Fibroblast of upper back skin (primary cell): ENCODE data around the gene FHDC1.

ENCODE experiments used
- DNase-seq: peaks from one replicate; pipeline ENCODE4 v3.0.0-alpha.2; 2013

Gene FHDC1

GRCh38 chr4:153013202-153013977 is 77.3 kb downstream of the FHDC1 start:
- no peak for DNase-seq

- DNase-seq = no peak
These were observed 78.3 kb downstream of the FHDC1 start for GRCh38 chr4:153014460-153014859.

- DNase-seq = no peak
These were observed 80.5 kb downstream of the FHDC1 start for GRCh38 chr4:153016592-153016991.

- DNase-seq = no peak
These were observed 81.9 kb downstream of the FHDC1 start for GRCh38 chr4:153018031-153018430.

- no peak for DNase-seq
These were observed 82.6 kb downstream of the FHDC1 start for GRCh38 chr4:153018684-153019083.

GRCh38 chr4:153019906-153020305 is 83.8 kb downstream of the FHDC1 start:
- no peak for DNase-seq

DNA sequence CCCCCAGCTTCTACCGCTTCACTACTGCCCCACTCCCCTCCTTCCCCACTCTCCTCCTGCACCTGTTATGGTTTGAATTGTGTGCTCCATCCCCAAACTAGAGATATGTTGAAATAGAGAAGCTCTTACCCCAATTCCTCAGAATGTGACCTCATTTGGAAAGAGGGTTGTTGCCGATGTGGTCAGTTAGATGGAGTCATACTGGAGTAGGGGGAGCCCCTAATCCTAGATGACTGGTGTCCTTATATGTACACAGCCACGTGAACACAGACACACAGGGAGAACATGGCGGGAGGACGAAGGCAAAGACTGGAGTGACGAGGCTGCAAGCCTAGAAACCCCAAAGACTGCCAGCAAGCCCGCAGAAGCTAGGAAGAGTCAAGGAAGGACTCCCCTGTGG is 84.3 kb downstream of the FHDC1 start:
- no peak for DNase-seq

GRCh38 chr4:153021276-153021675 is 85.2 kb downstream of the FHDC1 start:
- no peak for DNase-seq

DNA sequence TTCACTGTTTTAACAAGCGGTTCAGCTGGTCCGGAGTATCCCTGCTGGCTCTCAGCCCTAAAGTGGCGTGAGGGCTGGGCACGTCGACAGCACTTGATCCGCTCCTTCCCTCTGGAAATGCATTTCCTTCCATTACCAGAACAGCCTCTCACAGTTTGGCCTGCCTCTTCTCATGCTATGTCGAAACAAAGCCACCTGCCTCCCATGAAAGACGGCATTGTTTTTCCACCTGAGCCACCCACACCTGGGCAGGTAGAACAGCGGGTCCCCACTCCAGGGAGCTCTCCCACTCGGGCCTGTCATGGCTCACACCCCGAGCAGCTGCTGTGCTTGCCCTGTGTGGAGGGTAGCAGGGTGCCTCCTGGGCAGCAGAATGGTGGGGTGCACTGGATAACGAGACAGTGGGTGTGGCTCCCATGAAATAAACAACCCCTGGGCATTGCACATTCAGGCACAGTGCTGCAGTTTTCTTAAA is 86.2 kb downstream of the FHDC1 start:
- DNase-seq = no peak

DNA sequence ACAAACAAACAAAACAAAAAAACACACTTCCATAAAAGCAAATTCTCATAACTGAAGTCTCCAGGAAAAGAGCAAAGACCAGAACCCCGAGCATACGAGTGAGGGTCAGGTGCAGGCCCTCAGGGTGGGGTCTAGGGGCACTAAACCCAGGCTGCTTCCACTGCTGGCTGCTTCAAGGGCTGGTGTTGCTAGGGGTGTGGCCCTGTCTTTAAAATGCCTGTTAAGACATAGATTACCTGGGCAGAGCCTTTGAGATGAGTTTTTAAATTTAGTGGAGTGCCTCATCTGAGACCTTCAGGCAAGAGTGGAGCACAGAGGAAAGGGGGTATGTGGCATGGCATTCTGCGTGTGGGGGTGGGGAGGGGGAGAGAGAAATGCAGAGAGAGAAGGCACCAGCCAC is 87.0 kb downstream of the FHDC1 start:
- no peak for DNase-seq

GRCh38 chr4:153023692-153024394 is 87.7 kb downstream of the FHDC1 start:
- no peak for DNase-seq

- no peak for DNase-seq
These were observed 88.3 kb downstream of the FHDC1 start for GRCh38 chr4:153024466-153024865.

DNA sequence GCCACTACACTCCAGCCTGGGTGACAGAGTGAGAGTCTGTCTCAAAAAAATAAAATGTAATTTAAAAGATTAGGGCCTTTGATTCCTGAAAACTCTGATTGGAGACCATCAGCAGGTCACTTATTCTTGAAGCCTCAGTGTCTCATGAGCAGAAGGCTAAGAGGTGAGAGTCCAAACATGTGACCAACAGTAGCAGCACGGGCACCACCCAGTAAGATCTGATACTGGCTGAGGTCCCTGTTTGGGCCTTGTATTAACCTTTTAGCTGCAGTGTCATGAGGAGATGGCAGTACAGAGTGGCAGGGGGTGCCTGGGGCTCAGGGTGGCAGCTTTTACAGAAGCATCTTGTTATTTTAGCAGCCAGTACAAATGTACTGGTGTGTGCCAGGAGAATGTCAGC is 89.3 kb downstream of the FHDC1 start:
- no peak for DNase-seq

DNA sequence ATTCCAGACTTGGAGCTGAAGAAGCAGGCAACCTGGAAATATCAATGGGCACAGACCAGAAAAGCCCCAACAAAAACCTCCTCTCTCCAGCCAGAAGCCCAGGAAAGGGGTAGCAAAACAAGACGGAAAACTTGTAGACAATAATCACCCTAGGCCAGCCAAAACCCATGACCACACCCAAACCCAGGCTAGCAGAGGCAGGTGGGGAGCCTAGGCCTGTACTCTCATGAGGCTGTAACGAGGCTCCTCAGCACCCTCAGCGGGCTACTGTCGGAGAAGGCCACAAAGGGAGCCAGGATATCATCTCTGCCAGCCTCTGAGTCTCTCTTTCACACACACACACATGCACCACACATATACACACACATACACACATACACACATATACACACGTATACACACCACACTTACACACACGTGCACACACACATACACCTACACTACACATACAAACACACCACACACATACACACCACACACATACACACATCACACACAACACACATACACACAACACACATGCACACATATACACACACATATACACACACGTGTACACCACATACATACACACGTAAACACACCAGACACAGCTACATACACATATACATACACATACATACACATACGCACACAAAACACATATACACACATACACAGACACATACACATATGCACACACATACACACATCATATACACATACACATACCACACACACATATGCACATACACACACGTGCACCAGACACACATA is 90.6 kb downstream of the FHDC1 start:
- DNase-seq = no peak

GRCh38 chr4:153027866-153028265 is 91.7 kb downstream of the FHDC1 start:
- DNase-seq = no peak

DNA sequence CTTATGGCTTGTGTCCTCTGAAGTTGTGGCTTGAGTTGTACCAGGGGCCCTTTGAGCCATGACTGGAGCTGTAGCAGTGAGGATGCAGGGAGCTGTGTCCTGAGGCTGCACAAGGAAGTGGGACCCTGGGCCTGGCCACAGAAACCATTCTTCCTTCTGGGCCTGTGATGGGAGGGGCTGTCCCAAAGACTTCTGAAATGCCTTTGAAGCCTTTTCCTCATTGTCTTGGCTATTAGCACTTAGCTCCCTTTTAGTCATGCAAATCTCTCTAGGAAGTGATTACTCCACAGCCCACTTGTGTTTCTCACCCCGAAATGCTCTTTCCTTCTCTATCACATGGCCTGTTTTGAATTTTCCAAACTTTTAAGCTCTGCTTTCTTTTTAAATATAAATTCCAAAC is 92.4 kb downstream of the FHDC1 start:
- DNase-seq = no peak
